Right lobe of liver (tissue), 6 donors: ENCODE data around the gene ARHGEF38. TPM values are rescaled to one million over a fixed set of nuclear protein-coding genes. Genes with fewer than 3 reads are reported as not detected.

Experiments used
- ATAC-seq, 4 donors: fragments of 200-7000 bp; cut with Tn5 transposase; one replicate each; pipeline ENCODE4 v1.9.1; 2020; ENCODE audit warnings: mild to moderate bottlenecking in 4 of 4, moderate library complexity in 4 of 4
- DNase-seq, 3 donors: peaks; one replicate each; pipeline ENCODE4 v3.0.0-alpha.2; 2020
- H3K27ac ChIP-seq, 3 donors: fragments of 200-600 bp; one replicate each; pipeline ENCODE4 v1.8.0; 2022
- H3K27me3 ChIP-seq, 2 donors: fragments of 200-600 bp; one replicate each; pipeline ENCODE4 v1.8.0; 2022
- H3K36me3 ChIP-seq, 4 donors: fragments of 200-600 bp; sonication (generic) in 1 of 4; one replicate each; pipeline versions ENCODE4 v1.5.1 to v1.8.0; 2017 to 2022; ENCODE audit warnings: control low read depth in 1 of 4
- H3K4me1 ChIP-seq, 4 donors: fragments of 200-600 bp; sonication (generic) in 1 of 4; one replicate each; pipeline versions ENCODE4 v1.5.1 to v1.8.0; 2017 to 2022; ENCODE audit warnings: control low read depth in 1 of 4
- H3K4me3 ChIP-seq, 3 donors: fragments of 200-600 bp; one replicate each; pipeline ENCODE4 v1.8.0; 2022
- H3K9me3 ChIP-seq, 4 donors: fragments of 200-600 bp; sonication (generic) in 1 of 4; one replicate each; pipeline versions ENCODE4 v1.5.1 to v1.8.0; 2017 to 2022; ENCODE audit warnings: control low read depth in 1 of 4
- CTCF ChIP-seq, 4 donors: fragments of 200-600 bp in 3 of 4; fragments of 450-650 bp in 1 of 4; IDR thresholded peaks; one replicate each; pipeline versions ENCODE4 v1.5.1 to v1.8.0; 2016 to 2022; ENCODE audit warnings: antibody characterized with exemption in 4 of 4, mild to moderate bottlenecking in 2 of 4
- POLR2A ChIP-seq: fragments of 450-650 bp; IDR thresholded peaks from one replicate; pipeline ENCODE4 v1.6.1; 2017; ENCODE audit warnings: antibody characterized with exemption, mild to moderate bottlenecking
- WGBS: methylation state at CpG from one replicate; pipeline ENCODE4 v1.1.6; 2018; ENCODE audit warnings: low coverage, low lambda C conversion rate; ENCODE audit not compliant: insufficient coverage; ENCODE audit errors: missing lambda C conversion rate; 5-methylcytosine and 5-hydroxymethylcytosine counted together
- intact Hi-C, 2 donors: fragments of 100-400 bp; cut with DNase I; formaldehyde crosslinking; loops; one replicate each; pipeline versions ENCODE4 v1.11.2 to v1.14.1; 2022
- total RNA-seq, 6 experiments: library from RNA; depleted of rRNA in 2 of 6; stranded (reverse); fragments of >200 nt in 2 of 6; fragmentation: NEBNext Ultra II Directional in 3 of 6; extraction: Animal tissue kit (Norgen Biotek cat#: 25700) in 3 of 6; gene quantifications; one replicate each; pipeline versions ENCODE4 v1.1.0 to v1.2.4, GENCODE V29; 2016 to 2023
- donor health status: DM: no; HTN: yes; CAD: no.
- donor health status: DM: no; HTN: no; CAD: no.
- donor health status: DM: no; HTN: no; CAD: no.
- donor health status: DM: no; HTN: yes; CAD: no.
- donor health status: DM: no; HTN: yes; CAD: no.

The ARHGEF38 gene
- total RNA-seq, 6 experiments from 2014 or later: 0.06 to 0.55 (median 0.15) TPM

GRCh38 chr4:105634402-105635080, 82.1 kb downstream of the ARHGEF38 start:
- WGBS: 50% methylated on average over 1 of the region's 1 CpG
- Histone ChIP-seq H3K9me3 (no peaks in the 10 kb centered on the region), H3K27me3 (no peaks in the 10 kb centered on the region), H3K4me1 (peaks cover 0 to 16% (median 3%) of the 10 kb centered on the region in 4 donors), H3K4me3 (no peak overlapping the region), H3K27ac (no peak overlapping the region), H3K36me3 (no peaks in the 10 kb centered on the region)
- intact Hi-C loops: no loop called here
- no peak for DNase-seq
- no peak for ATAC-seq
- no peak for TF ChIP-seq POLR2A
- TF ChIP-seq CTCF (IDR thresholded peaks at IDR 0.05): no peak

GRCh38 chr4:105637408-105638176, 85.2 kb downstream of the ARHGEF38 start:
- no peaks in the 10 kb centered on the region for H3K27me3 ChIP-seq
- TF ChIP-seq POLR2A (no peak), CTCF (IDR thresholded peaks at IDR 0.05) (no peak)
- intact Hi-C loops: no loop called here

GRCh38 chr4:105641845-105642244, 89.4 kb downstream of the ARHGEF38 start:
- TF ChIP-seq POLR2A (no peak), CTCF (IDR thresholded peaks at IDR 0.05) (no peak)
- peaks cover 0 to 16% (median 3%) of the 10 kb centered on the region in 4 donors for H3K4me1 ChIP-seq

More at GRCh38 chr4:105637408-105638176, 85.2 kb downstream of the ARHGEF38 start:
- H3K9me3 ChIP-seq: no peaks in the 10 kb centered on the region
- peaks cover 0 to 16% (median 3%) of the 10 kb centered on the region in 4 donors for H3K4me1 ChIP-seq
- ATAC-seq: peak; percentile 66 to 85 (median 79)
- DNase-seq: peak; percentile 51 to 75 (median 65)
- H3K27ac ChIP-seq: no peak overlapping the region
- no peaks in the 10 kb centered on the region for H3K36me3 ChIP-seq
- no peak overlapping the region for H3K4me3 ChIP-seq
- 45% methylated on average over 4 of the region's 4 CpGs for WGBS

GRCh38 chr4:105644257-105644656, 91.8 kb downstream of the ARHGEF38 start:
- Histone ChIP-seq H3K9me3 (no peaks in the 10 kb centered on the region), H3K36me3 (no peaks in the 10 kb centered on the region), H3K27ac (no peak overlapping the region), H3K4me3 (no peak overlapping the region), H3K27me3 (no peaks in the 10 kb centered on the region), H3K4me1 (no peaks in the 10 kb centered on the region)
- no peak for ATAC-seq
- no peak for DNase-seq
- no peak for TF ChIP-seq POLR2A
- no peak for TF ChIP-seq CTCF (IDR thresholded peaks at IDR 0.05)
- intact Hi-C loops: no loop called here
- 54% methylated on average over 2 of the region's 2 CpGs for WGBS

More at GRCh38 chr4:105641845-105642244, 89.4 kb downstream of the ARHGEF38 start:
- ATAC-seq: no peak
- Histone ChIP-seq H3K4me3 (no peak overlapping the region), H3K9me3 (no peaks in the 10 kb centered on the region), H3K27me3 (no peaks in the 10 kb centered on the region), H3K27ac (no peak overlapping the region), H3K36me3 (no peaks in the 10 kb centered on the region)
- intact Hi-C loops: no loop called here
- WGBS: 71% methylated on average over 4 of the region's 4 CpGs
- no peak for DNase-seq
